Fibroblast of pulmonary artery (primary cell): ENCODE results near the gene IFNL3.

ENCODE experiments used
- DNase-seq: peaks from one replicate; pipeline ENCODE4 v3.0.0-alpha.2; 2010; ENCODE audit warnings: low read depth
- H3K4me3 ChIP-seq: replicated peaks from 2 replicates; pipeline ENCODE4 v1.5.1; 2011; ENCODE audit warnings: low read depth, mild to moderate bottlenecking, control low read depth, low read length, moderate library complexity
- TF ChIP-seq, protein P1 (sequence below): IDR thresholded peaks from 2 replicates; pipeline ENCODE4 v1.5.1; 2011; ENCODE audit warnings: mild to moderate bottlenecking, control low read depth, low read length, inconsistent platforms; ENCODE audit errors: missing control alignments

The IFNL3 gene

DNA sequence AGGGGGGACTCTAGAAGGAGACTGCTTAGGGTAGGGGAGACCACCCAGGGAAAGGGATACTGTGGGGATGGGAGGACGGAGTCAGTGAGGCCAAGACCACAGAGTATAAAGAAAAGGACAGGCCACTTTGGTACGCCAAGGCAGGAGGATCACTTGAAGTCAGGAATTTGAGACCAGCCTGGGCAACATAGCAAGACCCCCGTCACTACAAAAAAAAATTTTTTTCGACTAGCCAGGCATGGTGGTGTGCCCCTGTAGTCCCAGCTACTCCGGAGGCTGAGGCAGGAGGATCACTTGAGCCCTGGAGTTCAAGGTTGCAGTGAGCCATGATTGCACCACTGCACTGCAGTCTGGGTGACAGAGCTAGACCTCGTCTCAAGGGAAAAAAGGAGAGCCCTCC, 6.6 kb downstream of the IFNL3 start:
- TF ChIP-seq, protein P1, sequence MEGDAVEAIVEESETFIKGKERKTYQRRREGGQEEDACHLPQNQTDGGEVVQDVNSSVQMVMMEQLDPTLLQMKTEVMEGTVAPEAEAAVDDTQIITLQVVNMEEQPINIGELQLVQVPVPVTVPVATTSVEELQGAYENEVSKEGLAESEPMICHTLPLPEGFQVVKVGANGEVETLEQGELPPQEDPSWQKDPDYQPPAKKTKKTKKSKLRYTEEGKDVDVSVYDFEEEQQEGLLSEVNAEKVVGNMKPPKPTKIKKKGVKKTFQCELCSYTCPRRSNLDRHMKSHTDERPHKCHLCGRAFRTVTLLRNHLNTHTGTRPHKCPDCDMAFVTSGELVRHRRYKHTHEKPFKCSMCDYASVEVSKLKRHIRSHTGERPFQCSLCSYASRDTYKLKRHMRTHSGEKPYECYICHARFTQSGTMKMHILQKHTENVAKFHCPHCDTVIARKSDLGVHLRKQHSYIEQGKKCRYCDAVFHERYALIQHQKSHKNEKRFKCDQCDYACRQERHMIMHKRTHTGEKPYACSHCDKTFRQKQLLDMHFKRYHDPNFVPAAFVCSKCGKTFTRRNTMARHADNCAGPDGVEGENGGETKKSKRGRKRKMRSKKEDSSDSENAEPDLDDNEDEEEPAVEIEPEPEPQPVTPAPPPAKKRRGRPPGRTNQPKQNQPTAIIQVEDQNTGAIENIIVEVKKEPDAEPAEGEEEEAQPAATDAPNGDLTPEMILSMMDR: no peak
- no peak overlapping the region for H3K4me3 ChIP-seq
- no peak for DNase-seq

DNA sequence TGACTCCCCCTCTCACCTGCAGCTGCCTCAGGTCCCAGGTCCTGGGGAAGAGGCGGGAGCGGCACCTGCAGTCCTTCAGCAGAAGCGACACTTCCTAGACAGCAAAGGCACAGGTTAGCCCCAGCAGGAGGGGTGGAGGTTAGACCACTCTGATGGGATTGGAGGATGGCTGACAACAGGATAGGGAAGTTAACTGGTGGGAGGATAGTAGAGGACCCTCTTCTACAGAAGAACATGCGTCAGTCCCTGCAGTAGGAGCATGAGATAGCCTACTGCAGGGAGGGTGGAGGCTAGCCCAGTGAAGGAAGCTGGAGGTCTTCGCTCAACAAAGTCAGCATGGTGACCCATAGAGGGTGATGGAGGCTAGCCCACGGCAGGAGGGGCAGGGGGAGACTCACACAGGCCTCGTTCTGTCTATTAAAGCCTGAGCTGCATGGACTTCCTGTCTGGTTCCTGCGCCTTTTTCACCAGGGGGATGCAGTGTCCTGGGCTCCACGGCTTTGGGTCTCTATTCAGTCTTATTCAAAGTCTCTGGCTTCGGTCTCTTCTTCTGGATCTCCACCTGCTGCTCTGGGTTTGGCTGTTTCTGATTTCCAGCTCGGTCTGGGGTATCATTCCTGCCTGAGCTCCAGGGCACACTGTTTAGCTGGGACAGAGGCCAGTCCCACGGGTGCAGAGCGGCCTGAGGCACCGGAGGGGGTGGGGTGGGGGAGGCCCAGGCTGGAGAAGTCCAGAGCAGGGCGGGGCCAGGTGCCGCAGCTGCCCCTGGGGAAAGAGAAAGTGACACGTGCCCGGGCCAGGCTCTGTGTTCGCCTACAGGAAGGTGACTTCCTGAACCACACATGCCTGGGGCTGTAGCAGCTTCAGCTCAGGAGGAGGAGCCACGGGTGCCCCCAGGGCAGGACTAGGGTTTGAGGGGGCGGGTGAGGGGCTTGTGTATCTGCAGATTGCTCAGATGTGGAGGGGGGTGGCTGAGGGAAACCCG, 7.3 kb downstream of the IFNL3 start:
- no peak overlapping the region for H3K4me3 ChIP-seq
- no peak for DNase-seq
- TF ChIP-seq, protein P1: no peak

- DNase-seq: no peak
- TF ChIP-seq, protein P1: no peak
These were observed 8.3 kb downstream of the IFNL3 start for GRCh38 chr19:39236527-39236926.

GRCh38 chr19:39232708-39233107, 12.1 kb downstream of the IFNL3 start:
- no peak for DNase-seq
- TF ChIP-seq, protein P1: no peak
- H3K4me3 ChIP-seq: no peak overlapping the region

More at GRCh38 chr19:39236527-39236926, 8.3 kb downstream of the IFNL3 start:
- no peak overlapping the region for H3K4me3 ChIP-seq

- TF ChIP-seq, protein P1: no peak
- H3K4me3 ChIP-seq: no peak overlapping the region
- no peak for DNase-seq
These were observed 14.6 kb downstream of the IFNL3 start for GRCh38 chr19:39230096-39230764.

DNA sequence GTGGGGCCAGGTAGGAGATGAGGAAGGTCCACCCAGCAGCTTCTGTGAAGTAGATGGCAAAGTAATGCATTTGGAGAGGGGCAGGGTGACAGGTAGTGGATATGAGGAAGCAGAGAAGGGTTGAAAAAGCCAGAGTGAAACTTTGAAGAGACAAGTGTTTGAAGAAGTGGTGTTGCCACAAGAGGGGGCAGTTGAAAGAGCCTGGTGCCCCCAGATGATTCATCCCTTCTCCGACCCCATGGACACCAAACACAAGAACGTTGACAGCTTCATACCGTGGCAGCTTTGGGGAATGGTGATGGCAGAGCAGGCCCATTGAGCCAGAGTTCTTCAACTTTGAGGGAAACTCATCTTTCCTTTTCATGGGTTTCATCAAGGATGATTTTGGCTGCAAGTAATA, 19.9 kb downstream of the IFNL3 start:
- TF ChIP-seq, protein P1: no peak
- DNase-seq: no peak
- no peak overlapping the region for H3K4me3 ChIP-seq
